SU-DHL-6 (cell line): ENCODE measurements around the gene IL22RA2.

Experiments used
- CTCF ChIP-seq: fragments of 200-600 bp; sonication (generic); IDR thresholded peaks from one replicate; pipeline ENCODE4 v1.5.1; 2017; ENCODE audit warnings: antibody characterized with exemption, mild to moderate bottlenecking, low read length, moderate library complexity; ENCODE audit not compliant: insufficient read depth, poor library complexity, severe bottlenecking
- EZH2phosphoT487 ChIP-seq: fragments of 200-600 bp; sonication (generic), shearing (Covaris generic); conservative IDR thresholded peaks from 2 replicates; pipeline ENCODE4 v1.6.1; 2018; ENCODE audit warnings: mild to moderate bottlenecking, antibody characterized with exemption, low read length, moderate library complexity, mixed read lengths

- TF ChIP-seq CTCF (no peak), EZH2phosphoT487 (no peak)
Measured at GRCh38 chr6:137193256-137194070, 20.0 kb upstream of the IL22RA2 start.
